HG03039 (cell line): Measurements from ENCODE around the gene CCDC88C.

Source experiments
- ATAC-seq: cut with Tn5 transposase; IDR thresholded peaks from one replicate; pipeline ENCODE4 v1.9.1; 2021; ENCODE audit warnings: mild to moderate bottlenecking, moderate library complexity; ENCODE audit not compliant: unreplicated experiment

Gene CCDC88C

GRCh38 chr14:91313852-91314251, 103.8 kb downstream of the CCDC88C start:
- ATAC-seq = no peak

- no peak for ATAC-seq
Measured at GRCh38 chr14:91313154-91313850, 104.3 kb downstream of the CCDC88C start.

- ATAC-seq = no peak
Measured at GRCh38 chr14:91311284-91311662, 106.3 kb downstream of the CCDC88C start.

GRCh38 chr14:91310606-91311283, 106.9 kb downstream of the CCDC88C start:
- no peak for ATAC-seq

DNA sequence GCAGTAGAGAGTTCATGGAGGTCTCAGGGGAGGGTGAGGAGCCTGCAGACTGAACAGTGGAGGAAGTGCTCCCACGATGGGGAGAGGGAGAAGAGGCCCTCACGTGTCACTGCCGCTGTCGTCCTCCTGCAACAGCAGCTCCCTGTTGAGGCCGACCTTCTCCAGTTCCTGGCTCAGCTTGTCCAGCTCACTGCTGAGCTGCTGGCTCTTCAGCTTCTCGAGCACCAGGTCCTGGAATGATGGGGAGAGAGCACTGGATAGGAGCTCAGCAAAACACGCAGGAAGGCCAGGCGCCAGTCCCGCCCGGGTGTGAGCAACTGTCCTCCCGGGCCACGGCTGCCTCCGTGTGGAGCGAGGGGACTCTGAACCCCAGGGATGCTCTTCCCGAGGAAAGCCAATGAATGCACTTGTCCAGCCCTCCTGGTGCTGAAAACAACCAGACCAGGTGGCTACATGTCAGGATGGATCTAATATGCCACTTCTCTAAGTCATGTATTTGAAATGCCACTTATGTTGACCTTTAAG, 107.8 kb downstream of the CCDC88C start:
- ATAC-seq = no peak

GRCh38 chr14:91308337-91308736, 109.3 kb downstream of the CCDC88C start:
- no peak for ATAC-seq

- ATAC-seq = no peak
Measured at GRCh38 chr14:91307652-91308051, 110.0 kb downstream of the CCDC88C start.

DNA sequence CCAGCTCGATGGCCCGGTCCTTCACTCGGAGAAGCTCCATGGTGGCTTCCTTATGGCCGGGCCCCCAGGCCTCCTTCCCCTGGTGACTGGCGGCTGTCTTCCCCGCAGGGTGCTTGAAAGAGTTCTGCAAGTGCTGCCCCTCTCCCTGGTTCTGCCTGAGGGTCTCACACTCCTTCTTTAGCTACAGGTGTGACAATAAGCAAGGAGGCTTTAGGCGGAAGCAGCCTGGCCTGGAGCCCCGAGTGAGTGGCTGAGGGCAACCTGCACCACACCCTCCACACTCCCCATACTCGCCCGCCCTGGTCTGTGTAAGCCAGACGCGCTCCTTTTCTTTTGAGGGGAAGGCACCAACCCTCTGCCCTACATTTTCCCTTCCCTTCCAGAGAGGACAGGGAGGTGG, 110.6 kb downstream of the CCDC88C start:
- no peak for ATAC-seq

GRCh38 chr14:91306547-91306946, 111.1 kb downstream of the CCDC88C start:
- ATAC-seq = no peak

GRCh38 chr14:91305650-91306431, 111.8 kb downstream of the CCDC88C start:
- ATAC-seq = no peak

- no peak for ATAC-seq
Measured at GRCh38 chr14:91303924-91304229, 113.7 kb downstream of the CCDC88C start.

GRCh38 chr14:91303091-91303923, 114.3 kb downstream of the CCDC88C start:
- ATAC-seq = peak; percentile 47

GRCh38 chr14:91302391-91302790, 115.2 kb downstream of the CCDC88C start:
- ATAC-seq = no peak

DNA sequence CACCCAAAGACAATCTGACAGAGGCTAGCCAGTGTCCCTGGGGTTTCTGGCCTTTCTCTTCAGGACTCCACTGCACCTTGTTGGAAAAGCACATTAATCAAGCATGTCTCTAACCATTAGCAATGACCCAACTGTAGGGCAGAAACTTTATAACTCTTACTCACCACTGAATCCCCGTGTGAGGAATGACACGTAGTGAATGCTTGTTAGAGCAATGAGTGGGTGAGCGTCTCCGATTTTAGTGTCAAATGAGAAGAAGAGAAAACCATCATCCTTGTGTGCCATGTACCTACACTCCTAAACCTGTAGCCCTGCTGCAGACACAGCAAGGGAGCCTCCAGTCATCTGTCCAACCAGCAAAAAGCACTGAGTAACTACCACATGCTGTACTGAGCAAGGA, 116.7 kb downstream of the CCDC88C start:
- no peak for ATAC-seq

- ATAC-seq = no peak
Measured at GRCh38 chr14:91300283-91300895, 117.2 kb downstream of the CCDC88C start.

GRCh38 chr14:91299121-91300115, 118.2 kb downstream of the CCDC88C start:
- ATAC-seq = no peak

DNA sequence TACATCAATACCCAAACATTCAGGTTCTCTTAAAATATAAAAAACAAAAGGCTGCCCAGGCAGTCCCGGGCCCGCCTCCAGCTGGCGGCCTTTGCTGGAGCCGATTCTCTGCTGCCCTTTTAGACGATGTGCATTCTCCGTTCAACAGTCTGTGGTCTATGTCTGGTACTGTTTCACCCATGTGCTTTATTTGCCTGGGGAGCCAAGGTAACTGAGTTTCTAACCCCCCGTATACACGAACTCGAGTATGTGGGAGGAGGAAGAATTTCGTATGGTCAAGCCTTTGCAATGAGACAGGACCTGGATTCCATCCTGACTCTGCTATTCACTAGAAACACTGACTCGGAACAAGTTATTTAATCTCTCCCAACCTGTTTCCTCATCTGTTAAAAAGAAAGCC, 119.0 kb downstream of the CCDC88C start:
- ATAC-seq = no peak

- no peak for ATAC-seq
Measured at GRCh38 chr14:91297081-91297711, 120.4 kb downstream of the CCDC88C start.
